ENCODE measurements around the gene SARDH. TPM values are rescaled to one million over a fixed set of nuclear protein-coding genes. Genes with fewer than 3 reads are reported as not detected.

Gene SARDH
- total RNA-seq, 1 experiment from 2014 or later = 5.3 TPM

DNA sequence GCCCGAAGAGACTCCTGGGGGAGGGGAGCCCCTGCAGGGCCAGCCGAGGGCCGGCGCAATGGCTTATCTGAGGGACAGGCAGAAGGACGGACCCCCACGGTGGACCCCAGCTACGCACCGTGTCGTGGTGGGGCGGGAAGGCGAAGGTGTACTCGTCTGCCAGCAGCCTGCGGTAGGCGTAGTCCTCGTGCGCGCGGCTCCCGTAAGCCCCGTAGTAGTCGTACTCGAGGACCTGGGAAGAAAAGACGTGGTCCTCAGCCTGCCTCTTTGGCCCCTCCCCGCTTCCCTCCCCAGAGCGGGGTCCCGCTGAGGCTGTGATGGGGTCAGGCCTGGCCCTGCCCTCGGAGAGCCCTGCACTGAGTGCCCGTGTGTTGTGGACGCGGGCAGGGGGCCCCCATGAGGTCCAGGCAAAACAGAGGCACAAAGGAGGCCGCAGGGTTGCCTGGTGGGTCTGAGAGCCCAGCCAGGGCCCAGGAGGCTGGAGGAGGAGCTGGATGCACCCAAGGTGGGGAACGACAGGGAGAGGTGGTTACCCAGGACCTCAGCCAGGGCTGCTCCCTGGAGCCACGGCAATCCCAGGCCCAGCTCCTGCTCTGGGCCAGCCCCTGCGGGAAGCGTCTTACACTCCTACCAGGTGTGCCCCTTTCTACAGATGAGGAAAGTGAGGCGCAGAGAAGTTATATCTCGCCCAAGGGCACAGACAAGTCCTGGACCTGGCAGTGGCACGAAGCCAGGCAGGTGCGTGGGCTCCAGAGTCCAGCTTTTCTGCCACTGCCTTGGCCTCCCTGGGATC lies 35.2 kb downstream of the SARDH start:
- Mint-ChIP-seq H3K4me3 (peak overlapping the region in 1 of 2 experiments; percentile 55; a peak in 1 of 5 replicates), H3K4me1 (peaks cover 2 to 20% of the 10 kb centered on the region in 2 experiments), H3K27ac (no peak overlapping the region), H3K36me3 (ENCODE audit: insufficient read depth in 1 of 3, low read depth in 3 of 3) (peaks cover 0 to 2% (median 0%) of the 10 kb centered on the region in 3 experiments; a peak in 1 of 7 replicates), H3K27me3 (ENCODE audit: low read depth) (no peaks in the 10 kb centered on the region), H3K9me3 (no peaks in the 10 kb centered on the region)
- Histone ChIP-seq H3K9ac (ENCODE audit: extremely low read depth, insufficient read length, low read length) (no peak overlapping the region), H3K79me1 (ENCODE audit: insufficient read depth, low read depth, low read length, poor library complexity, severe bottlenecking) (no peaks in the 10 kb centered on the region), H3K4me1 (ENCODE audit: insufficient read depth, low read length) (no peaks in the 10 kb centered on the region), H3K56ac (ENCODE audit: insufficient read length, low read depth, low read length) (no peak overlapping the region), H3K27ac (ENCODE audit: insufficient read length, low read depth, low read length) (no peak overlapping the region), H4K8ac (replicated peaks; ENCODE audit: insufficient read length, low read depth, low read length) (no peak overlapping the region), H3T11ph (ENCODE audit: low read length) (no peak overlapping the region), H3K27me3 (ENCODE audit: insufficient read depth, low read length) (no peaks in the 10 kb centered on the region), H2BK5ac (ENCODE audit: insufficient read length, low read length) (no peak overlapping the region), H3K4me2 (ENCODE audit: insufficient read depth, insufficient read length, low read length) (no peak overlapping the region), H4K91ac (ENCODE audit: insufficient read length, low read depth, low read length) (no peak overlapping the region), H3K4ac (ENCODE audit: low read depth, low read length) (no peak overlapping the region), H3K14ac (ENCODE audit: insufficient read depth, low read length) (no peak overlapping the region; the same call in none of the 2 replicates), H3K23me2 (ENCODE audit: insufficient read length, low read depth, low read length, poor library complexity, severe bottlenecking) (peaks cover under 1% of the 10 kb centered on the region), H3K79me2 (ENCODE audit: insufficient read depth, low read length) (no peaks in the 10 kb centered on the region), H4K20me1 (ENCODE audit: control insufficient read depth, insufficient read depth, insufficient read length) (no peaks in the 10 kb centered on the region), H4K5ac (ENCODE audit: insufficient read length, low read depth, low read length) (no peak overlapping the region), H2BK12ac (ENCODE audit: insufficient read length, low read depth, low read length) (no peak overlapping the region), H2BK15ac (ENCODE audit: low read depth, low read length) (no peak overlapping the region), H2BK20ac (ENCODE audit: low read depth, low read length, poor library complexity, severe bottlenecking) (no peak overlapping the region), H3K9me3 (ENCODE audit: control insufficient read depth, low read depth, low read length) (no peaks in the 10 kb centered on the region), H3K18ac (ENCODE audit: insufficient read length, low read depth, low read length) (no peak overlapping the region), H2AFZ (ENCODE audit: low read length) (no peak overlapping the region), H2BK120ac (ENCODE audit: low read depth, low read length, poor library complexity, severe bottlenecking) (no peak overlapping the region), H3K23ac (ENCODE audit: insufficient read length, low read depth, low read length) (no peak overlapping the region), H2AK5ac (ENCODE audit: insufficient read length, low read length) (no peak overlapping the region)
- no CpG with 5 or more reads among the region's 39 CpGs for WGBS (ENCODE audit: extremely low coverage, insufficient read length, low lambda C conversion rate)
- no peak for DNase-seq
- TF ChIP-seq, protein P1, sequence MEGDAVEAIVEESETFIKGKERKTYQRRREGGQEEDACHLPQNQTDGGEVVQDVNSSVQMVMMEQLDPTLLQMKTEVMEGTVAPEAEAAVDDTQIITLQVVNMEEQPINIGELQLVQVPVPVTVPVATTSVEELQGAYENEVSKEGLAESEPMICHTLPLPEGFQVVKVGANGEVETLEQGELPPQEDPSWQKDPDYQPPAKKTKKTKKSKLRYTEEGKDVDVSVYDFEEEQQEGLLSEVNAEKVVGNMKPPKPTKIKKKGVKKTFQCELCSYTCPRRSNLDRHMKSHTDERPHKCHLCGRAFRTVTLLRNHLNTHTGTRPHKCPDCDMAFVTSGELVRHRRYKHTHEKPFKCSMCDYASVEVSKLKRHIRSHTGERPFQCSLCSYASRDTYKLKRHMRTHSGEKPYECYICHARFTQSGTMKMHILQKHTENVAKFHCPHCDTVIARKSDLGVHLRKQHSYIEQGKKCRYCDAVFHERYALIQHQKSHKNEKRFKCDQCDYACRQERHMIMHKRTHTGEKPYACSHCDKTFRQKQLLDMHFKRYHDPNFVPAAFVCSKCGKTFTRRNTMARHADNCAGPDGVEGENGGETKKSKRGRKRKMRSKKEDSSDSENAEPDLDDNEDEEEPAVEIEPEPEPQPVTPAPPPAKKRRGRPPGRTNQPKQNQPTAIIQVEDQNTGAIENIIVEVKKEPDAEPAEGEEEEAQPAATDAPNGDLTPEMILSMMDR (conservative IDR thresholded peaks at IDR 0.05) = no peak

Data from H9 (cell line).